Esophagus muscularis mucosa (tissue), 4 donors: ENCODE results near the gene PCP2. TPM values are rescaled to one million over a fixed set of nuclear protein-coding genes. Genes with fewer than 3 reads are reported as not detected.

ENCODE experiments used
- DNase-seq: peaks from one replicate; pipeline ENCODE4 v3.0.0-alpha.2; 2017; ENCODE audit errors: extremely low spot score
- H3K27ac ChIP-seq, 4 donors: fragments of 200-600 bp; sonication (generic); replicated peaks in 1 of 4; 1 replicate in 3 of 4; 2 replicates in 1 of 4; pipeline ENCODE4 v1.5.1; 2016 to 2019; ENCODE audit warnings: mild to moderate bottlenecking in 1 of 4
- H3K27me3 ChIP-seq, 4 donors: fragments of 200-600 bp; sonication (generic); one replicate each; pipeline versions ENCODE4 v1.5.1 to v1.6.0; 2016 to 2019
- H3K36me3 ChIP-seq, 4 donors: fragments of 200-600 bp; sonication (generic); one replicate each; pipeline ENCODE4 v1.5.1; 2016 to 2019
- H3K4me1 ChIP-seq, 4 donors: fragments of 200-600 bp; sonication (generic); one replicate each; pipeline ENCODE4 v1.5.1; 2016 to 2019
- H3K4me3 ChIP-seq, 4 donors: fragments of 200-600 bp; sonication (generic); 1 replicate in 2 of 4; 2 replicates in 2 of 4; pipeline ENCODE4 v1.5.1; 2016 to 2019; ENCODE audit warnings: mild to moderate bottlenecking in 4 of 4, moderate library complexity in 1 of 4
- H3K9me3 ChIP-seq, 4 donors: fragments of 200-600 bp; sonication (generic); 1 replicate in 3 of 4; 2 replicates in 1 of 4; pipeline ENCODE4 v1.5.1; 2016 to 2019
- EP300 ChIP-seq: sonication (generic); formaldehyde crosslinking; IDR thresholded peaks from one replicate; pipeline ENCODE4 v1.6.1; 2017; ENCODE audit warnings: antibody characterized with exemption
- POLR2A ChIP-seq: fragments of 450-650 bp; IDR thresholded peaks from one replicate; pipeline ENCODE4 v1.6.1; 2017; ENCODE audit warnings: antibody characterized with exemption, moderate library complexity, mild to moderate bottlenecking, low read depth
- POLR2AphosphoS5 ChIP-seq, 2 donors: sonication (generic); formaldehyde crosslinking; IDR thresholded peaks; one replicate each; pipeline ENCODE4 v1.6.1; 2017; ENCODE audit warnings: antibody characterized with exemption in 2 of 2
- WGBS: methylation state at CpG from one replicate; pipeline ENCODE4 v1.1.5; 2018; 5-methylcytosine and 5-hydroxymethylcytosine counted together
- intact Hi-C: fragments of 100-400 bp; cut with DNase I; formaldehyde crosslinking; loops from one replicate; pipeline ENCODE4 v1.15.1; 2023
- total RNA-seq, 4 donors: library from RNA; depleted of rRNA; stranded (reverse); fragments of >200 nt; gene quantifications; one replicate each; pipeline versions ENCODE4 v1.1.0 to v1.2.1, GENCODE V29; 2016
- TF ChIP-seq, protein P1 (sequence below), 3 experiments: fragments of 200-600 bp in 2 of 3; fragments of 450-650 bp in 1 of 3; sonication (generic) in 2 of 3; IDR thresholded peaks; one replicate each; pipeline ENCODE4 v1.5.1; 2017 to 2019; ENCODE audit warnings: antibody characterized with exemption in 3 of 3, mild to moderate bottlenecking in 2 of 3, moderate library complexity in 1 of 3

Gene PCP2
- total RNA-seq, 4 donors from 2014 or later: not detected

DNA sequence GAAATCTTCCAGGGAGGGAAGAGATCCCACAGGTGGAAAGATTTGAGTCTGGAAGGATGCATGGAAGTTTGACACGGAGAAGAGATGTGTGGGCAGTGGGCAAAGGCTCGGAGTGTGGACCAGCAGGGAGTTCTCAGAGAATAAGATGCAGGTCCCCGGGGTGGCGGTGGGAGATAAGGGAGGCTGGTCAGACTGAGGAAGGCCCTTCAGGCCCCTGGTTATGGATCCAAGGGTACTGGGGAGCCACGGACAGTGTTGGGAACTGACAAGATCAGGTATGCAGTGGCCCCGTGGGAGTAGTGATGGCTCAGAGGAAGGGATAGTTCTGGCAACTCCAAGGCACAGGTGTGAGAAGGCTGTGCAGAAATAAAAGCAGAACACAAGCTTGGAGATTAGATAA lies 35.3 kb downstream of the PCP2 start:
- H3K27ac ChIP-seq: no peak overlapping the region
- no peaks in the 10 kb centered on the region for H3K36me3 ChIP-seq
- TF ChIP-seq, protein P1, sequence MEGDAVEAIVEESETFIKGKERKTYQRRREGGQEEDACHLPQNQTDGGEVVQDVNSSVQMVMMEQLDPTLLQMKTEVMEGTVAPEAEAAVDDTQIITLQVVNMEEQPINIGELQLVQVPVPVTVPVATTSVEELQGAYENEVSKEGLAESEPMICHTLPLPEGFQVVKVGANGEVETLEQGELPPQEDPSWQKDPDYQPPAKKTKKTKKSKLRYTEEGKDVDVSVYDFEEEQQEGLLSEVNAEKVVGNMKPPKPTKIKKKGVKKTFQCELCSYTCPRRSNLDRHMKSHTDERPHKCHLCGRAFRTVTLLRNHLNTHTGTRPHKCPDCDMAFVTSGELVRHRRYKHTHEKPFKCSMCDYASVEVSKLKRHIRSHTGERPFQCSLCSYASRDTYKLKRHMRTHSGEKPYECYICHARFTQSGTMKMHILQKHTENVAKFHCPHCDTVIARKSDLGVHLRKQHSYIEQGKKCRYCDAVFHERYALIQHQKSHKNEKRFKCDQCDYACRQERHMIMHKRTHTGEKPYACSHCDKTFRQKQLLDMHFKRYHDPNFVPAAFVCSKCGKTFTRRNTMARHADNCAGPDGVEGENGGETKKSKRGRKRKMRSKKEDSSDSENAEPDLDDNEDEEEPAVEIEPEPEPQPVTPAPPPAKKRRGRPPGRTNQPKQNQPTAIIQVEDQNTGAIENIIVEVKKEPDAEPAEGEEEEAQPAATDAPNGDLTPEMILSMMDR (IDR thresholded peaks at IDR 0.05): no peak
- TF ChIP-seq POLR2AphosphoS5 (IDR thresholded peaks at IDR 0.05): no peak
- no peak for TF ChIP-seq EP300
- no peak for TF ChIP-seq POLR2A
- peaks cover 0 to 17% (median 11%) of the 10 kb centered on the region in 4 donors for H3K4me1 ChIP-seq
- WGBS: 68% methylated on average over 6 of the region's 6 CpGs
- H3K27me3 ChIP-seq: peaks cover 4 to 83% (median 16%) of the 10 kb centered on the region in 4 donors
- H3K4me3 ChIP-seq: no peak overlapping the region
- H3K9me3 ChIP-seq: no peaks in the 10 kb centered on the region
- DNase-seq: no peak
- intact Hi-C loops: no loop called here

DNA sequence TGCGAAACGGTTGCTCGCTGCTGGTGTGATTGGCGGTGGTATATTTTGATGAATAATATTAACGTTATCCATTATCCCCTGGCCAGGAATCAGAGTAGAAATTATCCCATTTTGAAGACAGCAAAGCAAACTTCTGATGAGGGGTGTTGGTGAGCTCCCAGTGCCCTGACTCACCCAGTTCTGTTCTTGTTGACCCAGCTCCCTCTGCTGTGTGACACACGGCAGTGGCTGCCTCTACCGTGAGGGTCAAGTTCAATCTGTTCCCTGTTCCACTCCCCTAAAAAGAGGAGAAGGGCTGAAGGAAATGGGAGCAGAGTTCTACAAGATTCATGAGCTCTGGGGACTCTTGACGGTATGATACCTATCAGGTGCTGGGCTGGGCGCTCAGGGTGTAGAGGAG lies 35.8 kb downstream of the PCP2 start:
- 64% methylated on average over 9 of the region's 9 CpGs for WGBS
- H3K9me3 ChIP-seq: no peaks in the 10 kb centered on the region
- peaks cover 4 to 83% (median 16%) of the 10 kb centered on the region in 4 donors for H3K27me3 ChIP-seq
- TF ChIP-seq POLR2AphosphoS5 (IDR thresholded peaks at IDR 0.05) (no peak), EP300 (no peak), POLR2A (no peak)
- TF ChIP-seq, protein P1 (IDR thresholded peaks at IDR 0.05): no peak
- intact Hi-C loops: no loop called here
- no peak overlapping the region for H3K4me3 ChIP-seq
- DNase-seq: no peak
- no peak overlapping the region for H3K27ac ChIP-seq
- H3K4me1 ChIP-seq: peaks cover 0 to 17% (median 11%) of the 10 kb centered on the region in 4 donors
- H3K36me3 ChIP-seq: no peaks in the 10 kb centered on the region

DNA sequence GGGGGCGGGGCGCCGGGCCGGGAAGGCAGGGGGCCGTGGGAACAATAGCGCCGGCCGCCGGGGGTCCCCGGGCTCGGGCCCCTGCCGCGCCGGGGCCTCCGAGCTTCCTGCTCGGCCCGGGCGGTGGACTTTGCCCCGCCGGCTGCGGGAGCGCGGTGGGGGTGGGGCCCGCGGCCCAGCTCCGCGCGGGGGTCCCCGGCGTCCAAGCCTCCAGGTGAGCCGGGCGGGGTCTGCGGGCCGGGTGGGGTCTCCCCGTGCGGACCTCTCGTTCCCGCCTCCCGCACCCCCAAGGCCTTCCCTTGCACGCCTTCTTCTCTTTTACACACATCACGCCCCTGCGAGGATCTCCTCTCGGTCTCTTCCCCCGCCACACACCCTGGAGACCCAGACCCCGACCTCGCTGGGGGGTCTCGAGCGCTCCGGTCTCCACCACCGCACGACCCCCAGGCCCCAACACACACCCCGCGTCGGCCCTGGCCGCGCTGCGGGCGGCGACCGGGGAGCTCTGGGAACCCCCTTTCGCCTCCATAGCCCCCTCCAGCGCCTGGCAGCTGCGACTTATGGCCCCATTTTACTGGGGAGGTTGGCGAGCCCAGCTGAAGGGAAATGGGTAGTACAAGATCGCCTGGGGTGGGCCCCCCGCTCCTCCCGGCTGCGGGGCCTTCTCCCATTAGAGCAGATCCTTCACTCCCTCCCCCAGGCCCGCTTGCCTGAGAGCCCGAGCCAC lies 37.1 kb downstream of the PCP2 start:
- Histone ChIP-seq H3K9me3 (no peaks in the 10 kb centered on the region), H3K4me3 (peak overlapping the region; percentile 24 to 54 (median 36)), H3K27ac (no peak overlapping the region), H3K4me1 (peaks cover 0 to 17% (median 11%) of the 10 kb centered on the region in 4 donors), H3K27me3 (peaks cover 4 to 82% (median 16%) of the 10 kb centered on the region in 4 donors), H3K36me3 (no peaks in the 10 kb centered on the region)
- TF ChIP-seq, protein P1 (IDR thresholded peaks at IDR 0.05): no peak
- TF ChIP-seq EP300: no peak
- no peak for TF ChIP-seq POLR2AphosphoS5 (IDR thresholded peaks at IDR 0.05)
- TF ChIP-seq POLR2A: no peak
- no peak for DNase-seq
- 4% methylated on average over 18 of the region's 70 CpGs for WGBS
- intact Hi-C loops: no loop called here

GRCh38 chr19:7595466-7596133 lies 37.9 kb downstream of the PCP2 start, which contains the start of gene CAMSAP3:
Gene CAMSAP3, plus strand, starts transcription at chr19:7595863. Its CDS starts 140 bp downstream, at chr19:7596003.
- WGBS: 2% methylated on average over 24 of the region's 78 CpGs
- intact Hi-C loops: no loop called here
- no peak within 1 kb of the TSS for H3K27ac ChIP-seq

More at GRCh38 chr19:7595466-7596133, 37.9 kb downstream of the PCP2 start, which contains the start of gene CAMSAP3:
- TF ChIP-seq POLR2A: no peak
- no peak for TF ChIP-seq EP300
- no peak for TF ChIP-seq POLR2AphosphoS5 (IDR thresholded peaks at IDR 0.05)
- TF ChIP-seq, protein P1 (IDR thresholded peaks at IDR 0.05): no peak
- no peaks in the 10 kb centered on the region for H3K9me3 ChIP-seq
- peaks cover 0 to 17% (median 11%) of the 10 kb centered on the region in 4 donors for H3K4me1 ChIP-seq
- DNase-seq: no peak
- H3K4me3 ChIP-seq: peak within 1 kb of the TSS; percentile 24 to 54 (median 37)
- H3K36me3 ChIP-seq: no peaks in the 10 kb centered on the region
- H3K27me3 ChIP-seq: peaks cover 4 to 85% (median 16%) of the 10 kb centered on the region in 4 donors
